ENCODE results near the gene MOB3B. TPM values are rescaled to one million over a fixed set of nuclear protein-coding genes. Genes with fewer than 3 reads are reported as not detected.

The MOB3B gene
- total and polyA plus RNA-seq, 2 donors (not counting 1 experiment from before 2014, with no cell fraction given), result under 0.01 to 0.15 TPM

DNA sequence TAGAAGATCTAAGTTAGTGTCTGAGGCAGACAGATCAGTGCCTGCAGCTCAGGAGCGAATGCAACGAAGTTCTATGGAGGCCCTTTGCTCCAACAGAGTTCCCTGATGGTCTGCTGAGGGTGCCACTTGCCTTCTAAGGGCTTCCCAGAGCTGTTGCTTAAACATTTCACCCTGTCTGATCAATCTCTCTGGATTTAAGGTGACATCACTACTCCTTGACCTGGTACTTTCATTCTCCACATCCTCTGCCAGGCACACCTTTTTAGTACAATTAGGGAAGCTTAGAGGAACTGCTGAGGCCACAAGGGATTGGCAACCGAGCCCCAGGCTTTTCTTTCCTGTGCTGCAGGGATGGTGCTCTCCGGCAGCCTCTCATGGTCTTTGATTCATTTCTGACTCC is 99.7 kb downstream of the MOB3B start:
- Histone ChIP-seq H3K4me3 (replicated peaks in 1 of 4; ENCODE audit: control extremely low read depth in 1 of 4, insufficient read depth in 1 of 4, low read depth in 3 of 4, low read length in 4 of 4) (no peak overlapping the region), H4K20me1 (ENCODE audit: control insufficient read depth, extremely low read depth, insufficient read depth, low read length) (no peaks in the 10 kb centered on the region), H3K4me1 (ENCODE audit: control insufficient read depth, extremely low read depth, insufficient read depth, low read length) (no peaks in the 10 kb centered on the region), H3K79me2 (ENCODE audit: control insufficient read depth, insufficient read depth, low read length) (no peaks in the 10 kb centered on the region), H3K4me2 (ENCODE audit: extremely low read depth, insufficient read depth, low read length) (no peak overlapping the region), H2AFZ (ENCODE audit: low read length) (no peak overlapping the region), H3K27me3 (ENCODE audit: control insufficient read depth, insufficient read depth, low read length) (no peaks in the 10 kb centered on the region), H3K27ac (ENCODE audit: insufficient read depth, low read length) (no peak overlapping the region), H3K9me3 (ENCODE audit: control insufficient read depth, insufficient read depth, low read depth, low read length) (no peaks in the 10 kb centered on the region), H3K36me3 (ENCODE audit: control insufficient read depth, insufficient read depth, low read length) (no peaks in the 10 kb centered on the region), H3K9ac (ENCODE audit: insufficient read depth, low read length) (no peak overlapping the region)
- TF ChIP-seq EZH2 (IDR thresholded peaks at IDR 0.05; ENCODE audit: low read length, missing control alignments), result no peak
- TF ChIP-seq, protein P1, sequence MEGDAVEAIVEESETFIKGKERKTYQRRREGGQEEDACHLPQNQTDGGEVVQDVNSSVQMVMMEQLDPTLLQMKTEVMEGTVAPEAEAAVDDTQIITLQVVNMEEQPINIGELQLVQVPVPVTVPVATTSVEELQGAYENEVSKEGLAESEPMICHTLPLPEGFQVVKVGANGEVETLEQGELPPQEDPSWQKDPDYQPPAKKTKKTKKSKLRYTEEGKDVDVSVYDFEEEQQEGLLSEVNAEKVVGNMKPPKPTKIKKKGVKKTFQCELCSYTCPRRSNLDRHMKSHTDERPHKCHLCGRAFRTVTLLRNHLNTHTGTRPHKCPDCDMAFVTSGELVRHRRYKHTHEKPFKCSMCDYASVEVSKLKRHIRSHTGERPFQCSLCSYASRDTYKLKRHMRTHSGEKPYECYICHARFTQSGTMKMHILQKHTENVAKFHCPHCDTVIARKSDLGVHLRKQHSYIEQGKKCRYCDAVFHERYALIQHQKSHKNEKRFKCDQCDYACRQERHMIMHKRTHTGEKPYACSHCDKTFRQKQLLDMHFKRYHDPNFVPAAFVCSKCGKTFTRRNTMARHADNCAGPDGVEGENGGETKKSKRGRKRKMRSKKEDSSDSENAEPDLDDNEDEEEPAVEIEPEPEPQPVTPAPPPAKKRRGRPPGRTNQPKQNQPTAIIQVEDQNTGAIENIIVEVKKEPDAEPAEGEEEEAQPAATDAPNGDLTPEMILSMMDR (conservative IDR thresholded peaks at IDR 0.05 in 1 of 2, IDR thresholded peaks at IDR 0.05 in 1 of 2; ENCODE audit: low read depth in 1 of 2, low read length in 2 of 2), result no peak
- DNase-seq (ENCODE audit: low read depth in 2 of 2), result no peak

DNA sequence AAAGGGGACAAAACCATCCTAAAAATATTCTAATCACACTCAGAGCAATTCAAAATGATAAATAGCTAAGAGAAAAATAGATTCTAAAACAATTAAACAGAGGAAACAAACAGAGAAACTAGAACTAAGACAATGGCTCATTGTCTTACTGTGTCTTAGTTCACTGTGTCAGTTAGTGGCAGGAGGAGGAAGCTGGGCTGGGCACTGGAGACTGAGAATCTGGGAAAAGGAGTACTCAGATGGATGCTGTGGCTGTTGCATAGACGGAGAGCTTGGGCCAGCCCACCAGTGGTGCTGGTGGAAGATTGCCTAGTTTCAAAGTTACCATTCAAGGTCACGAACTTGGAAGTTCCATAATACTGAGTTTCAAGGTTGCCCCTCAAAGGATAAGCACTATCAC is 100.2 kb downstream of the MOB3B start:
- H3K79me2 ChIP-seq (ENCODE audit: control insufficient read depth, insufficient read depth, low read length), result no peaks in the 10 kb centered on the region
- no peaks in the 10 kb centered on the region for H3K36me3 ChIP-seq (ENCODE audit: control insufficient read depth, insufficient read depth, low read length)
- DNase-seq (ENCODE audit: low read depth in 2 of 2), result no peak
- H3K4me3 ChIP-seq (replicated peaks in 1 of 4; ENCODE audit: control extremely low read depth in 1 of 4, insufficient read depth in 1 of 4, low read depth in 3 of 4, low read length in 4 of 4), result no peak overlapping the region
- H3K4me2 ChIP-seq (ENCODE audit: extremely low read depth, insufficient read depth, low read length), result no peak overlapping the region
- TF ChIP-seq, protein P1 (conservative IDR thresholded peaks at IDR 0.05 in 1 of 2, IDR thresholded peaks at IDR 0.05 in 1 of 2; ENCODE audit: low read depth in 1 of 2, low read length in 2 of 2), result no peak
- TF ChIP-seq EZH2 (IDR thresholded peaks at IDR 0.05; ENCODE audit: low read length, missing control alignments), result no peak
- H3K4me1 ChIP-seq (ENCODE audit: control insufficient read depth, extremely low read depth, insufficient read depth, low read length), result no peaks in the 10 kb centered on the region
- no peak overlapping the region for H2AFZ ChIP-seq (ENCODE audit: low read length)
- H4K20me1 ChIP-seq (ENCODE audit: control insufficient read depth, extremely low read depth, insufficient read depth, low read length), result no peaks in the 10 kb centered on the region
- H3K27me3 ChIP-seq (ENCODE audit: control insufficient read depth, insufficient read depth, low read length), result no peaks in the 10 kb centered on the region
- H3K9ac ChIP-seq (ENCODE audit: insufficient read depth, low read length), result no peak overlapping the region
- no peak overlapping the region for H3K27ac ChIP-seq (ENCODE audit: insufficient read depth, low read length)
- no peaks in the 10 kb centered on the region for H3K9me3 ChIP-seq (ENCODE audit: control insufficient read depth, insufficient read depth, low read depth, low read length)

DNA sequence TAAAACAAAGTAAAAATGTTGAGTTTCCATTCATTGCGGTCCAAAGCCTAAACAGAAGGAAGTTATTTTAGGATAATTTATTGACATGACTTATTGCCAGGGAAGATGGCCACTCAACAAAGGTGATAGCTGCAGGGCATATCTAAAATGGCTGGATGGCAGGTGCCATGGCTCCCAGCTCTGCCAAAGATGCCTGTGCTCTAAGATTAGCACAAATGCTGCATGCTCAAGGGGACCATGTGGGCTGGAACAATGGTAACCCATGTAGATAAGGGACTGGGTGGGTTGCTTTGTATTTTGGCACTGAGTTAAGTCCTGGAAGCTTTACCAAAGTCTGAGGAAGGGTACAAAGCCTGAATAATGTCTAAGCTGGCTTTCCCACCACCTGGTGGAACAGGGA is 101.1 kb downstream of the MOB3B start:
- Histone ChIP-seq H3K9ac (ENCODE audit: insufficient read depth, low read length) (no peak overlapping the region), H3K4me1 (ENCODE audit: control insufficient read depth, extremely low read depth, insufficient read depth, low read length) (no peaks in the 10 kb centered on the region), H3K9me3 (ENCODE audit: control insufficient read depth, insufficient read depth, low read depth, low read length) (no peaks in the 10 kb centered on the region), H3K4me2 (ENCODE audit: extremely low read depth, insufficient read depth, low read length) (no peak overlapping the region), H3K36me3 (ENCODE audit: control insufficient read depth, insufficient read depth, low read length) (no peaks in the 10 kb centered on the region), H4K20me1 (ENCODE audit: control insufficient read depth, extremely low read depth, insufficient read depth, low read length) (no peaks in the 10 kb centered on the region), H2AFZ (ENCODE audit: low read length) (no peak overlapping the region), H3K4me3 (replicated peaks in 1 of 4; ENCODE audit: control extremely low read depth in 1 of 4, insufficient read depth in 1 of 4, low read depth in 3 of 4, low read length in 4 of 4) (no peak overlapping the region), H3K27me3 (ENCODE audit: control insufficient read depth, insufficient read depth, low read length) (no peaks in the 10 kb centered on the region), H3K79me2 (ENCODE audit: control insufficient read depth, insufficient read depth, low read length) (no peaks in the 10 kb centered on the region), H3K27ac (ENCODE audit: insufficient read depth, low read length) (no peak overlapping the region)
- no peak for DNase-seq (ENCODE audit: low read depth in 2 of 2)
- TF ChIP-seq, protein P1 (conservative IDR thresholded peaks at IDR 0.05 in 1 of 2, IDR thresholded peaks at IDR 0.05 in 1 of 2; ENCODE audit: low read depth in 1 of 2, low read length in 2 of 2), result no peak
- TF ChIP-seq EZH2 (IDR thresholded peaks at IDR 0.05; ENCODE audit: low read length, missing control alignments), result no peak
